Erythroblast (primary cell): ENCODE results near the gene POLD1.

Experiments
- GATA1 ChIP-seq: IDR thresholded peaks from 2 replicates; pipeline ENCODE4 v1.6.1; 2011; ENCODE audit warnings: low read depth, mild to moderate bottlenecking, control low read depth, low read length, moderate library complexity
- POLR2A ChIP-seq: IDR thresholded peaks from 2 replicates; pipeline ENCODE4 v1.6.1; 2011; ENCODE audit warnings: mild to moderate bottlenecking, low read length

GRCh38 chr19:50362030-50362412, 22.1 kb upstream of the POLD1 start:
- TF ChIP-seq POLR2A (no peak), GATA1 (no peak)
